ENCODE data around the gene KRT24.
A peak's percentile ranks its signal among the peaks of the same experiment; 100 is the strongest.
"Not testable (repeated sequence)": the region's sequence is repeated elsewhere in the genome, so short reads cannot be mapped to it uniquely, and the experiment has no call there.

The KRT24 gene

DNA sequence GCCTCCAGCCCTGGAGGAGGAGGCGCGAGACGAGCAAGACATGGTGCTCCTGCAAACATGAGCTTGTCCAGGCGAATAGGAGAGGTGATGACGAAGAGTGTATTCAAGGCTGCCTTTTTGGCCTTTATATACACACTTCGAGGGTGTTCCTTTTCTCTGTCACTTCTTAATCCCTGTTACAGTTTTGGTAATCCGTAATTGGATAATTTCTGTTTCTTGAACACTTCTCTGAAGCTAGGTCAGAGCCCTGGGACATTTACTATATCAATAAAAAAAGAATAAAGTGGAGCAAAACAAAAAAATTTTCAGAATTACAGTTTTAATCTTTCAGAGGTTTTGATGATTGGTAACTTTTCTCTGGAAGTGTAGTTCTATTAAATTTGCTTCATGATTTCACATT, at the start of gene KRT24:
Gene KRT24 (minus strand): TSS at position 101 of the 400 bp plus-strand sequence. CDS start 59 bp downstream, at position 42.
- FAIRE-seq (no peak), DNase-seq (ENCODE audit: low spot score) (no peak)

DNA sequence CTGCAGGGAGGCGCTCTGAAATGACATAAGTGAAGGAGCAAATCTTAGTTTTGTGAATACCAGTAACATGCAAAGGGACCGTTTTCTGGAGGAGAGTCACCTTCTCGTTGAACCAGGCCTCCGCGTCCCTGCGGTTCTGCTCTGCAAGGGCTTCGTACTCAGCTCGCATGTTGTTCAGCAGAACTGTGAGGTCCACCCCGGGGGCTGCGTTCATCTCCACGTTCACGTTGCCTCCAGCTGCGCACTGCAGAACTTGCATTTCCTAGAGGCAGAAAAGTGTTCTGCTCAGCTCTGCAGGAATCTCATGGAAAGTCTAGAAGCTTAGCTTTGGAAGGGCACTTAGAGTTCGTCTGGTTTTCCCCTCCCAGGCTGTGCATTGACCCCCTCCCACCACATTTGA, 47.5 kb upstream of the KRT24 start:
- FAIRE-seq: no peak

DNA sequence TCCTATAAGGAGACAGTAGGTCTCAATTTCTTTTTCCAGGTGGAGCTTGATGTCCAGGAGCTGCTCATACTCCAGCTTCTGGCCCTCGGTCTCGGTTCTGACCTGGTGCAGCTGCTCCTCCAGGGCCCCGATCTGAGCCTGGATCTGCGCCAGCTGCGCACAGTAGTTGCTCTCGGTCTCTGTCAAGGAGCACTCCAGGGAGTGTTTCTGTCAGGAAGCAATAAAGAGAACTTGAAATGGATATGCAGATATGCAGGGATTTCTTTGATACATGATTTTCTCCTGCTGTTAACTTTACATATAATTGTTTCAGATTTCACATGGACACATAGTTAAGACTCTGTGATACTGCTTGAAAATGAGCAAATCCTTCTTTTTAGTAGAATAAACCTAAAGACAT, 46.8 kb upstream of the KRT24 start:
- FAIRE-seq (no peak), DNase-seq (ENCODE audit: low spot score) (no peak)

More for the DNA sequence above, 47.5 kb upstream of the KRT24 start:
- no peak for DNase-seq (ENCODE audit: low spot score)

DNA sequence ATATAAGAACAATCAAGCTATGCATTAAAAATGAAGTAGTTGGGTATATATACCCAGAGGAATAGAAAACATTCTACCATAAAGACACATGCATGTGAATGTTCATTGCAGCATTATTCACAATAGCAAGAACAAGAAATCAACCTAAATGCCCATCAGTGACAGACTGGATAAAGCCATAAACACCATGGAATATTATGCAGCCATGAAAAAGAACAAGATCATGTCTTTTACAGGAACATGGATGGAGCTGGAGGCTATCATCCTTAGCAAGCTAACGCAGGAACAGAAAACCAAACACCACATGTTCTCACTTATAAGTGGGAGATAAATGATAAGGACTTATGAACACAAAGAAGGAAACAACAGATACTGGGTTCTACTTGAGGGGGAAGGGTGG, 45.1 kb upstream of the KRT24 start:
- not testable (repeated sequence) for DNase-seq (ENCODE audit: low spot score); FAIRE-seq

DNA sequence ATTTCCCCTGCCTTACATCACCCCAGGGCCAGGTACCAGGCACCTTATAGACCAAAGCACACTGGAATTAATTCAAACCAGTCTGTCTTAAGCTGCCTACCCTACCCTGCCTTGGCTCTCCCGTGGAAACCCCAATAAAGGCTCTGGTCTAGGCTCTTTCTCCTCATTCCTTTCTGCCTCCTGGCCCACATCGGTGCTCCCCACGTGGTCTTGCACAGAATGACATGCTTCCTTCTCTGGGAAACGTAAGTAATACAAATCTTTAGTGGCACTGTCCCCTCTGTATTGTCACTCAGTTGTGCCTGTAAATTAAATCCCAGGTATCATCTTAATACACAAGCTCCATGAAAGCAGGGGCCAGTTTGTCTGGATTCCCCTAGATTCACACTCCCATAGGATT, 35.0 kb upstream of the KRT24 start:
- FAIRE-seq (no peak), DNase-seq (ENCODE audit: low spot score) (no peak)

DNA sequence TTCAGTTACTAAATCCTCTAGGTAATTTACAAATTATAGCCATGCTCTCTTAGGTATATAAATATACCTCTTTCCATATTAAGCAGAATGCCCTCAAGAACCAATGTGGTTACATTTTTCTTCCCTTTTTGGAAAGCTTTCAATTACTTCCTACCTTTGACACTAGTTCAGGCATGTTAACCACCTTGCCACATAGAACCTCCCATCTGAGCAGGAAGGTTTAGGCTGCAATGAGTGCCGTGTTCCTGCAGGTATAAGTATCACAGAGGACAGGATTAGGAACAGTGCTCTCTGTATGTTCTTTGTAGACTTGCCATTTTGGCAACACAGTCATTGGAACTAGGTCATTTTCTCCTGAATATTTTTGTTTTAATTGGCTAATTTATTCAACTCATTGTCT, 31.5 kb upstream of the KRT24 start:
- DNase-seq (ENCODE audit: low spot score): no peak
- FAIRE-seq: no peak

DNA sequence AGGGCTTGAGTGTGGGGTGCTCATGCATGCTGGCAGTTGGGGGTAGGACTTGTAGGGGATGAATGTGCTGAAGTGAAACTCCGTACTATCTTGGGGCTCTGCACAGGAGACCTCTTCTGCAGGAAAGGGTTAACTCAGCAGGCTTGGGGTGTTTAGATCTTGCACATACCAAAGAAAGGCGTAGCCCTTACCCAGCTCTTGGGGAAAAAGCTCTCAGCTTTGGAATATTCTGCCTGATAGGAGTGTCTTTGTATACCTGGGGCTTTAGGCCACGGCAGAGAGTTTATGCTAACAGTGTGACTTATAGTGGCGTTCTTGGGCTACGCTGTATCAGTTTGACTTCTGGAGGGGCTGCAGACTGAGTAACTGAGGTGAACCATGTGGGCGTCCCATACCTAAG, 30.5 kb upstream of the KRT24 start:
- DNase-seq (ENCODE audit: low spot score) (no peak), FAIRE-seq (no peak)

DNA sequence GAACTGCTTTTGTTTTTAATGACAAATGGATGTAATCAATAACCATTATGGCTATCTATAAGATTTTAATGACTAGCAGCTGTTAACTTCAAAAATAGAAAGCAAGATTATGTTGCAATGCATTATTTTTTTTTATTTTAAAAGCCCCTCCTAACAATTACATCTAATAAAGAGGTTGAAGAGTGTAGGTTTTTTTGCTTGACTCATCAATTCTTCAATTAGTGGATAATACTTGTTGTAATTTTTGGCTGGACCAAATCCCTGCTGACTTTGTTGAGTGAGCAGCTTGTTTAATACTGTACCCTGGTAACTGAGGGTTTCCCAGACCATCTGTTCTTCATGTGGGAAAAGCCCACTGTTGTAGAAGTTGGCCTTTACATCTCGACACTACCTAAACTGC, 27.4 kb upstream of the KRT24 start:
- DNase-seq (ENCODE audit: low spot score) (no peak), FAIRE-seq (no peak)

DNA sequence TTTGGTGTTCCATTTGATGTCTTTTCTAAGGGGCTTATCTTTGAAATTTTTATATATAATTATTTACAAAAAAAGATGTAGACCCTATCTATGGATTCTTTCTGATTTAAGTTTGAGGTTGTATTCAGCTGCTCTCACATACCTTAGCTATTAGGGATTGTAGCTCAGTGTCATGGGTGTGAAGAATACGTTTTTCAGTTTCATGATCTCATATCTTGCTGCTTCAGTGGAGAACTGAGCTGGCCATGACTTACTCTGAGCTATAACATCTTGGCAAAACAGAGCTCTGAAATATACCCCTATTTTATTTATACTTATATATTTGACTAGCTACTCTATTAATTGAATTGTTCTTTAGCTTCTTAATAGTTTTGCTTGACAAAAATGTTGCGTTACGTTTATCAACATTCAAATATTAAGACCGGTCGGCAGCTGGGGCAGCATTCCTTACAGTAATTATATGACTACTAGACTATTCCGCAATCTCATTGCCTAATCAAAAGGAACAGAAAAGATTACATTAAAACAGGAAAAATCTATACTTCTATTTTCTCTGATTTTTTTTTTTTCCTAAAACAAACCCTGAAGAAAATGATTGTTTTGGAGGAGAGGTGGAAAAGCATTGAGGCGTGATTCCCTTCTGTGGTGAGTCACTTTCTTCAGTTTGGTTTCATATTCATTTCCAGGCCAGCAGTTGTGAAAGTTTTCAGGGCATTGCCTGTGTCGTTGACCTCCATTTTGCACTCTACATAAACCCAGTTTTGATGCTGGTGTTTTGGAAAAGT, 24.1 kb upstream of the KRT24 start:
- FAIRE-seq: peak; percentile 98
- DNase-seq (ENCODE audit: low spot score): peak; percentile 79

DNA sequence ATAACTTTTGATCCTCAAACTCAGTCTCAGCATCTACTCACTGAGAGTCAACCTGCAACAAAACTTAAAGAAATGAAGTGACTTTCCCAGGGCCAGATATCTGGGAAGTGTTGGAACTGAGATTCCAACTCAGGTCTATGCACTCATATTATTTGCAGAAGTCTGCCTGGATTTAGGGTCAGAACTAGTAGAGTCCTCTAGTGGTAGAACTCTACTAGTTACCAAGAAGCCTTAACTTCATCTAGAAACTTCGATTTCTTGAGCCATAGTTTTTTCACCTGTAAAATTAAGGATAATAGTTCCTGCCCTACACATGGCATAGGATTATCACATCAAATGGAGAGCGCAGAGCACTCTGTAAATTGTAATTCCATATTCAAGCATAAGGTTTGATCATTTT, 23.4 kb upstream of the KRT24 start:
- FAIRE-seq: peak; percentile 15
- DNase-seq (ENCODE audit: low spot score): peak; percentile 24

DNA sequence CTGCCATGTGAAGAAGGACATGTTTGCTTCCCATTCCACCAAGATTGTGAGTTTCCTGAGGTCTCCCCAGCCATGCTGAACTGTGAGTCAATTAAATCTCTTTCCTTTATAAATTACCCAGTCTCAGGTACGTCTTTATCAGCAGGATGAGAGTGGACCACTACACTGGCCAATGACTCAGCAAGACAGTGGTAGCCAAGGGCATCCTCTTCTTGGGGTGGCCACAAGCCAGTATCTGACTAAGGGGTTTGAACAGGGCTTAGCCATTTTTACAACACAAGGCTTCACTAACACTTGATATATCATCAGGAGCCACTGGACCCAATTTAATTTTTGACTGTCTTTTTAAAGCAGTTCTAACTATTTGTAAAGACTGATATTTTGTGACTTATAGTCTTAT, 21.1 kb upstream of the KRT24 start:
- peak; percentile 67 for DNase-seq (ENCODE audit: low spot score)
- peak; percentile 88 for FAIRE-seq

DNA sequence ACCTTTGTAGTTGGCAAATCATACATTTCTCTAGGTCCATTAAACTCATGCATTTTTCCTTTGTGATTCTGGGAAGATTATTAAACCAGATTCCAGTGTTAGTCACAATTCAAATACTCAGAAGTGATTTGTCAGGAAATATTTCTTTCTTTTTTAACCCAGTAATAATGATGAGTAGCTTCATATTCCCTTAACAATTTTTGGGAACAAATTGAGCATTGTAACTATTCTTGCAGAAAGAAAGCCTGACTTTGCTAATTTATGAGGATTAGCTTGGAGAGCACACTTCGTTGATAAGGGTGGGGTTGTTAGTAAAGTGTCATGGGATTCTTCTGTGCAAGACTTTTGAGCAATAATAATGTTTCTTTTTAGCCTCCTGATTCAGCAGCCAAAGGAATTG, 18.7 kb upstream of the KRT24 start:
- peak; percentile 99 for FAIRE-seq
- DNase-seq (ENCODE audit: low spot score): peak; percentile 70

DNA sequence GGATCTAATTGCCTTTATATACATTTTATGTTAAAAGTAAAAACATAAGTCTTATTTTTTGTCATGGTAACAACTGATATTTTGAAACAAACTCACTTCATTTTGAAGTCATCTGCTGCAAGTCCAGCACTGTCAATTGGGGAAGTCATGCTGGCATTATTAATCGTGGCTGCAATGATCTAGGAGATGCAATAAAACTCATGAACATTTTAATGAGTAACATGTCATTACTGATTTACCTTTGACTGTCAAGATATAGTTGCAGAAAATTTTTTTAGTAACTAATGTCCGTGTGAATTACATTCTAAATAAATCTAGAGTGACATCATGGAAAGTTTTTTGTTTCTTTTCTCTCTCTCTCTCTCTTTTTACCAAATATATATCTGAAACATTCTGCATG, 17.3 kb upstream of the KRT24 start:
- peak; percentile 56 for DNase-seq (ENCODE audit: low spot score)
- peak; percentile 95 for FAIRE-seq

DNA sequence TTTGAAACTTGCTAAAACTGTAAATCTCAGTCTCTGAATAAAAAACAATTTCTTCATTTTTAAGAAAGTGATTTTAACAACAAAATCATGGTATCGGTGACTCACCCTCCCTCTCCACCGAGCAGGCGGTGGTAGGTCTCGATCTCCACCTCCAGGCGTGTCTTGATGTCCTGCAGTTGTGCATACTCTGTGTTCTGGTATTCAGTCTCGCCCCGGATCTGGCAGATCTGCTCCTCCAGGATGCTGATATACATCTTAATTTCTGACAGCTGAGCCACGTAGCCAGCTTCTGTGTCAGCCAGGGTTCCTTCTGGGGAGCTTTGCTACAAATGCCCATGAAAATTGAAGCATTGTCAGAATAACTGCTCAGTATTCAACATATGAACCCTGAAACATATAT, 15.4 kb upstream of the KRT24 start:
- DNase-seq (ENCODE audit: low spot score) (no peak), FAIRE-seq (no peak)

DNA sequence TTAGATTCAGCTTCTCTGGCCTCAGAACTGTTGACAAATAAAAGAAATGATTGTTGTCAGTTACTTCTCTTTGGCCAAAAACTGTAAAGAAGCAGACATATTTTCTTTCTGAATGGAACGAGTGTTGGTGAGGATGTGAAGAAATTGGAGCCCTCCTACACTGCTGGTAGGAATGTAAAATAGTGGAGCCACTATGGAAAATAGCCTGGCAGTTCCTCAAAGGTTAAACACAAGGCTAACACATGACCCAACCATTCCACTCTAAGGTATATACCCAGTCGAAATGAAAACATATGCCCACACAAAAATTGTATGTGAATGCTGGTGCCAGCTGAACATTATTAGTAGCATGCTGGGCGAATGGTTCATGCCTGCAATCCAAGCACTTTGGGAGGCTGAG, 14.2 kb upstream of the KRT24 start:
- FAIRE-seq (no peak), DNase-seq (ENCODE audit: low spot score) (no peak)

DNA sequence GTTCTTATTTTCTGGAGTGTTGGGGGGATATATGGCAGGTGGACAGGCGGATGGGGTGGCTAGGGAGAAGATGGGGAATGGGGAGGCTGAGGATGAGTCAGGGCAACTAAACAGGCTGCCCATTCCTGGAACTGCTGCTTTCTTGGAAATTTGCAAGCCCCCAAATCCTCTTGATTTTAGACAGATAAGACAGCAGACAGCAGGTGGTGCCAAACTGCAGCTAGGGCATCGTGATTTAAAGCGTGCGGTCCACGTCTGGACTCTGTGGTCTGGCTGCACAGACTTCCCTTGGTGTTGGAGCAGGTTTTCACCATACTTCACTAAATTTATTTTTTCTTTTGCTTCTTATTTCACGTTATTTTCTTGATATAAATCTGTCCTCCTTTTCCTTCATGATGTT, 10.9 kb upstream of the KRT24 start:
- DNase-seq (ENCODE audit: low spot score) (no peak), FAIRE-seq (no peak)

DNA sequence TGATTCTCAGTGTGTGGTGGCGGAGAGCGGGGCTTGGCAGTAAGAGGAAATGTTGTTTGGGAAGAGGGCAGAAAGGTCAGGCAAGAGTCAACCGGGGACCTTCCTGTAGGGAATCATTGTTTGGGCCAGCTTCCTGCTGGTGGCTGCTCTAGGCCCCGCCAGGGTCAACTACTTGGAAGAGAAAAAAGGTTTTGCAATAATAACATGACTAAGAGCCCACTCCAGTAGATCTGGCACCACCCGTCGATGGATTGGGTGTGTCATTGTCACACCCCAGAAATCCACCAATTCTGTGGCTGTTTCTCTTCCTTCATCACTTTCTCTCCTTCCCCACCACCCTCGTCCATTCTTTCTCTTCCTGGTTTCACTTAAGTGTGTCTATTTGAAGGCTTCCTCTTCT, 4.2 kb upstream of the KRT24 start:
- no peak for FAIRE-seq

DNA sequence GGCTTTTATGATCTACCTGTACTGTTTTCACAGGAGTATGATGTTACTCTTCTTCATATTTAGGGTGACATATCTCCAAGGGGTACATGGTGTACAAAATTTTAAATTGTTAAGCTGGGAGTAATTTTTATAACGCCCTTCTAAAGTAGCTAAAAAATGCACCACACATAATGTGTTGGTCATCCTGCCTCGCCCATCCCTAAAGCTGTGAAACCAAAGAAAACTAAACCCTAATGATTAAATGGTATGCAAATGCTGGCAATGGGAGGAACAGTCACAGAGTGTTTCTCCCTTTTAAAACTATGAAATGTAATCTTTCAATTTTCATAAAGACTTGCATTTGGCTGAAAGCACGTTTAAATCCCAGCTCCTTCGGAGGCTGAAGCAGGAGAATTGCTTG, 2.0 kb upstream of the KRT24 start:
- FAIRE-seq: no peak
- DNase-seq (ENCODE audit: low spot score): no peak

More for the DNA sequence above, 4.2 kb upstream of the KRT24 start:
- peak; percentile 32 for DNase-seq (ENCODE audit: low spot score)

DNA sequence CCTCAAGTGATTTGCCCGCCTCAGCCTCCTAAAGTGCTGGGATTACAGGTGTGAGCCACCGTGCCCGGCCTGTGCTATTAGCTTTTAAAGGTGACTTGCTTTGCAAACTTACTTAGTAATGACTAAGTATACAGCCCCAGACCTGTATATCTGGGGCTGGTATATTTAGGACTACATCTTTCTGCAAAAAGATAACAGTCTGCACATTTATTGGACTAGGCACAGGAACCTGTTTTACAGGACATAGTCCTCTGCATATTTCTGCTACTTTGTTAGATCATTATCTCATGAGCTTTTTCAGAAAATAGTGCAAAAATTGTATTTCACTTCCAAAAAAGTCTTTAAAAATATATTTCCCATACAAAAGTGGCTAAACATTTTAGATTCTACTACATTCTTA, 1.3 kb downstream of the KRT24 start:
- DNase-seq (ENCODE audit: low spot score) (no peak), FAIRE-seq (no peak)

DNA sequence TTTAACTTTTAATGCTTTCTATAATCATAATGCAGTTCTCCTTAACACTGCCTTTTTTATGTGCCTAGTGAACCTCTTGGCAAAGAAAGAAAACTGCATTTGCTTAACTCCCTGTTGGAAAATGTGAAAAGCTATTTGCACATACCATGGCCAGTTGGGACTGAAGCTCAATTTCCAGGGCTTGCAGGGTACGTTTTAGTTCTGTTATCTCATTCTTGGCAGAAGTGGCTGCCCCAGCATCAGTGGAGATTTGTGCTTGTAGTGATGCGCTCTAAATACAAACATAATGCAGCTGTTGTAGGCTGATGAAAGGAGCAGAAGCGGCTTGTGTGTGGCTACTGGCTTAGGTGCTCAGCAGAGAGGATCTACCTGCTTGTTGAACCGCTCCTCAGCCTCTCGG, 3.7 kb downstream of the KRT24 start:
- FAIRE-seq (no peak), DNase-seq (ENCODE audit: low spot score) (no peak)

DNA sequence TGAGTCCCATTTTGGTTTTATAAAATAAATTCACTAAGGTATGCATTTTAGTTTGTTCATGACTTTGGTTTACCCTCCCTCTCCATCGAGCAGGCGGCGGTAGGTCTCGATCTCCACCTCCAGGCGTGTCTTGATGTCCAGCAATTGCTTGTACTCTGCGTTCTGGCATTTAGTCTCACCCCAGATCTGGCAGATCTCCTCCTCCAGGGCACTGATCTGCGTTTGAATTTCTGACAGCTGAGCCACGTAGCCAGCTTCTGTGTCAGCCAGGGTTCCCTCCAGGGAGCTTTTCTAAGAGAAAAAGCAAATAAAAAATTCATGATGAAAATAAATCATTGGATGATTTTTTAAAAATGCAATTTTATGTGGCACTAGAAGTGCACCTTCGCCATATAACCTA, 4.2 kb downstream of the KRT24 start:
- DNase-seq (ENCODE audit: low spot score) (no peak), FAIRE-seq (no peak)

DNA sequence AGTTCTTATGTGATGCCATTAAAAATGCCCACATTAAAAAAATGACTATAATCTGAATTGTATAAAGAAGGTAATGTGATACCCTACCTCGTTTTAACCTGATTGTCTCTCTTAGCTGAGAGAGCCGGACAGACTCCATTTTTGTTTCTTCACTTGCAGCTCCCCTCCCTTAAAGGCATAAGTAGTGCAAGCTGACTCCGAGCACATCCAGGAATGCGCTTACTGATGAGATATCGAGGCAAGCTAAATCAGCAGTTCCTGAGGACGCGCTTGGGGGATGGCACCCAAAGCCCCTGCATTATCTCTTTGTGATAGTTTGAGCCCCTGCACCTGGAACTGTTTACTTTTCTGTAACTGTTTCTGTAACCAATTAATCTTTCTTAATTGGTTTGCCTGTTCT, 6.3 kb downstream of the KRT24 start:
- FAIRE-seq: no peak

DNA sequence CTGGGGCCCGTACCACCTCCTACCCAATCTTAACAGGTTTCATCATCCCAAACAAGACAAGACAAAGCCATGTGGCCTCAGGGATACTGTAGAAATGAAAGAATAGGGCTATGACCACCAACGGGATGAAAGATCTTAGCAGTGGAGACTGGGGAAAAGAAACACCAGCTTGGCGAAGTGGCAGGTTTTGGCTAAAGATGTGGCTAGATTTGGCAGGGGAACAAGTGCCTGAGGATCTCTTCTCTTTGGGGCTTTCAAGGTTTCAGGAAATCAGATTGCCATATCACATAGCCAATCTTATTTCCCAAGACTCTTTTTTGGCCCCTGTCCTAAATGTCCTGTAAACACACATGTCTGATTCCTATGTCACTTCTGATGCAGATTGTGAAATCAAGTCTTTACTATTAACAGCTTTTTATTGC, 6.9 kb downstream of the KRT24 start:
- no peak for DNase-seq (ENCODE audit: low spot score)
- no peak for FAIRE-seq

More for the DNA sequence above, 6.3 kb downstream of the KRT24 start:
- DNase-seq (ENCODE audit: low spot score): no peak
